GM18868 (cell line): ENCODE measurements around the gene GPR50.

Experiments used
- ATAC-seq: cut with Tn5 transposase; IDR thresholded peaks from one replicate; pipeline ENCODE4 v1.9.1; 2021; ENCODE audit warnings: mild to moderate bottlenecking, moderate library complexity; ENCODE audit not compliant: unreplicated experiment

GPR50 gene

DNA sequence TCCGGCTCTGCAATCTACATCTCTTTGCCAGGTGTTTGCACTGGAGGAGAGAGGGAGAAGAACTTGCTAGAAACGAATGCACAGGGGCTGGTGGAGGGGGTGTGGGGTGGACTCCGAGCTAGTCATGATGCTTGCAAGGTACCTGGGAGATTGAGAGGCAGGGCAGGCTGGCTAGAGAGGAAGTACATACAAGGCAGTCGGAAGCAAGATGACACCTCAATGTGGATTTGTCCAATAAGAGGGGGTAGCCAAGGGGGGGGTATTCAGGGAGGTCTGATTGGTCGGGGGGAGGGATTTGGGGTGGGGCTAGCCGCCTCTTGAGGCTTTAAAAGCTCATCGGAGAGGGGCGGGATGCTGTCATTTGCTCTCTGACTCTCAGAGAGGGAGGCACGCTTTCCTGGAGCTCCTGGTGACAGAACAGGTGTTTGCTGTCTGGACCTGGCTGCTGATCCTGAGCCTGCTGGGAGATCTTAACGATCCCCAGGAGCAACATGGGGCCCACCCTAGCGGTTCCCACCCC is at the start of gene GPR50:
Gene GPR50, plus strand, starts transcription at position 354 of the 520 bp plus-strand sequence. Its CDS starts 138 bp downstream, at position 492.
- no peak for ATAC-seq

DNA sequence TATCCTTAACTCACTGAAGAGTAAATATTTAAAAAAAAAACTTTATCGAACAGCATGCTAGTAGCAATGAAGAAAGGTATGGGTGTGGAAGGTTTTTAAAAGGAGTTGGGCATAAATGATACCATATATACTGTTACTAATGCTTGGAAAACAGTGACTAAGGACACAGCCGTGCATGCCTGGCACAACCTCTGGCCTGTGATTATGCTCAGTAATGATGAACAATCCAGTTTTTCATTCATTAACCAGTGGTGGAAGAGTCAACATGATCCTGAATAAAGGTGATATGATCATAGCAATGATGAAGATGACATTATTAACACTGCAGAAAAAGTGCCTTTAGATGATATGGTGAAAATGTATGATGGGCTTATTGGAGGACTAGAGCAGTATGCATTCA is 43.9 kb upstream of the GPR50 start:
- no peak for ATAC-seq

DNA sequence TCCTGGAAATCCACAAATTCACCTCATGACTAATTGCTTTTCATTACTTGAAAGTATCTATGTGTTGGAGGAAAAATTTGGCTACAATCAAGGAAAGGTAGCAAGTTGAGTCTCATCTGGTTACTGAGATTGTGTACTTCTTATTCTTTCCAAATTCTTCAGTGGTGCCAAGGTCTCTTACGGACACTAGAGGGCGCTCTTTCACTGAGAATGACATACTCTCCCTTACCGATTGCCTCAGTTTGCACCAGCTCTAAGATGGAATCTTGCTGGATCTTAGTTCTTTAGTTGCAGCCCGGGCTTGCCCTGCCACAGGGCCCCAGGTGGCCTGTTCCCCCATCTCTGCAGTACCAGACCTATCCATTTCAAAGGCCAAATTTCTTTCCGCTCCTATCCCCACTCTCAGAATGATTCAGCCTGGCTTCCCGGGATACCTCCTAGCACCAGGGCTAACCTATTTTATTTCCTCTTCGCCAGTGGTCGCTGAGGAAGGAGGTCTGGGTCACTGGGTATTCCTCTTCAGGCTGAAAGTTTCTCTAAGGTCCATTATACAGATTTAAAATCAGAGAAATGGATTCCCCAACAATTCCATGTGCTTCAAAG is 24.6 kb upstream of the GPR50 start:
- peak; percentile 76 for ATAC-seq

- no peak for ATAC-seq
Observed at GRCh38 chrX:151153086-151153485, 23.3 kb upstream of the GPR50 start.

DNA sequence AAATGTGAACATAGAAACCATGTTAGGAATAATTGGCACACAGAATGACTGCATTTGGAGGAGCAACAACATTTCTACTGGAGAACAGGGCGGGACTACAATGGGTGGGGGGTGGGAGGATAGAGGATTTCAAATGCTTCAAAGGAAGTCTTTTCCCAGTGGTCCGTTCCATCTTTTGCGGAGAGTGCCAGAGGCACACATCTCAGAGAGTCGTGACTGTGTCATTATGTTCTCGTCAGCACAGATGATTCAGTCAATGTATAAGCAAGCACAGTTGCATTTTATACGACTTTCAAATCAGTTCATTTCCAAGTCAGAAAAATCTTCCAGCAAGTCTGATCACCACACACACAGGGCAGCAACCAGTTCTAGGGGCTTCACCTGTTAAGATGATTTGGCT is 22.7 kb upstream of the GPR50 start:
- no peak for ATAC-seq

DNA sequence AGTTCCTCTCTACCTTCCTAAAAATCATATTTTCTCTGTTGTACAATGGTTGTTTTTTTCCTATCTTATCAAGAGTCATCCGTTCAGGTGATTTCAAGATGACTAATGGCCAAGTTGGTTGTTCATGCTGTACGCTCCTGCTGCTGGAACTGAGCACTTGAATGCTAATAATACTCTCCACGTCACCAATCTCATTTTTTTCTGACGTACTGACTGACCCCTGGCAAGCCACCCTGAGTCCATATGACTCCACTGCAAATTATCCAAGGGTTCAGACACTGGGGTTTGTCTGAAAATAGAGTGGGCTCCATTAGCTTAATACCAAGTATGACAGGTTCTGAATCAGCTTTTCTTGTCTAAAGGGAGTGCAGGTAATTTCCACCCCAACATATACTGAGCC is 21.1 kb upstream of the GPR50 start:
- ATAC-seq = no peak

DNA sequence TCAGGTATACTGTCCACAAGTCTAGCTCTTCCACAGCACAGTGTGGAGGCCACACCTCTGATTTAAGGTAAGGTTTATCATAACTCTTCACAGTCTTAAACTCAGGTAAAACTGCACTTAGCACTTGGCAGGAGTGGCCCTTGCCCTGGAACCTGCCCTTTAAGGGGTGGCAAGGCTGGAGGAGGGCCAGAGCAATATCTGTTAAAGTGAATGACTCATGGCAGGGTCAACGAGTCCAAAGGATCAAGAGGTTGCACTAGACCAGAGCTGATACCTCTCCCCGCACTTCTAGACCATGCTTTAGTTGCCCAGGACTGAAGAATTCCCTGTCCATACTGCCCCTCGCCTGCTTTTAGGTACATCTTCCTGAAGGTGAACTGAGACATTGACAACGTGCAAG is 14.7 kb upstream of the GPR50 start:
- ATAC-seq = no peak

DNA sequence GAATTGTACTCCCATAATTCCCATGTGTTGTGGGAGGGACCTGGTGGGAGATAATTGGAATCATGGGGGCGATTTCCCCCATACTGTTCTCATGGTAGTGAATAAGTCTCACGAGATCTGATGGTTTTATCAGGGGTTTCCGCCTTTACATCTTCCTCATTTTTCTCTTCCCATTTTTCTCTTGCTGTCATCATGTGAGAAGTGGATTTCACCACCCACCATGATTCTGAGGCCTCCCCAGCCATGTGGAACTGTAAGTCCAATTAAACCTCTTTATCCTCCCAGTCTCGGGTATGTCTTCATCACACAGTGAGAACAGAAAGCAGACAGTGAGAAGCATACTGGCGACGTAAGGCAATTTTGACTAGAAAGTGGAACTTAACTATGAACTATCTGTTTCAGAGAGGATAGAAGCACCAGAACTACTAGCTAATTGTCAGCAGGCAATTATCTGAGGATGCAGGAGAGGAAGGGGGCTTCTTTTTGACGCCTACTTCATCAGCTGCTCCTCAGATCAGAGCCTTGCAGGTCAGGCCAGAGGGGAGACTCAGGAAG is 8.5 kb upstream of the GPR50 start:
- ATAC-seq = no peak

GRCh38 chrX:151169783-151170182 is 6.6 kb upstream of the GPR50 start:
- no peak for ATAC-seq

GRCh38 chrX:151174581-151175282 is 1.7 kb upstream of the GPR50 start:
- ATAC-seq = no peak

DNA sequence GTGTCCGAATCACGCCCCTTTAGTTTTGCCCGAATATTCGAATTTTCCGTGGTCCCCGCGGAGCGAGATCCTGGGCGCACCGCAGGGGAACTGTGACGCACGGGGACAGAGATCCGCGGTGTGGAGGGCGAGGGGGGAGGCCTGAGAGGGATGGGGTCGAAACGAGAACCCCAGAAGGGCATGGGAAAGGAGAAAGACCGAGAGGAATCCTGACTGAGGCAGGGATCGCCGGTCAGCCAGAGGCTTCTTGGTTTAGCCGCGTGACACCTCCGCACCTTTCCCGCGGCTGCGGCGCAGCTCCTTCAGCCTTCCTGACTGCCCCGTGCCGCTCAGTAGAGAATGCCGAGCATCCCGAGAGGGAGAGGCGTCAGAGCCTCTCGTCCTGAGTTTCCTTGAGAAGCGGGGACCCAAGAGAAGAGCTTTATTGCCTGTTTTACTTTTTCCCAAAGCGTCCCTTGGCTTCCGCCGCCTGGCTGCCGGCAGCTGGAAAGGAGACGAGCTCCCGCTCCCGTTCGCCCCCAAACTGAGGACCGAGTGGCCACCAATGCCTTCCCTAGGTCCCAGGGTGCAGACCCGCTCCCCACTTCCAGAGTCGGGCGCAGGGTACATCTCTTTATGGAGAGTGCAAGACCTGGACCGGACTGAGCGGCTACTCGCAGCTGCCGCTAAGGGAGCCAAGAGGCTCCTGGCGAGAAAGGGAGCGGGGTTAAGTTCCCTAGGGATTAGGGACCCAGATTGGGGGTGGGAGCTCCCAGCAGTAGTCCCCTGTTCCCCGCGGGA is 911 bp upstream of the GPR50 start:
- ATAC-seq = no peak

GRCh38 chrX:151177141-151178027 is 1.0 kb downstream of the GPR50 start:
- ATAC-seq = no peak

- ATAC-seq = no peak
Observed at GRCh38 chrX:151178746-151179145, 2.4 kb downstream of the GPR50 start.

- ATAC-seq = no peak
Observed at GRCh38 chrX:151180400-151180799, 4.0 kb downstream of the GPR50 start.

GRCh38 chrX:151181088-151181487 is 4.7 kb downstream of the GPR50 start:
- no peak for ATAC-seq

GRCh38 chrX:151183233-151183753 is 6.9 kb downstream of the GPR50 start:
- no peak for ATAC-seq

DNA sequence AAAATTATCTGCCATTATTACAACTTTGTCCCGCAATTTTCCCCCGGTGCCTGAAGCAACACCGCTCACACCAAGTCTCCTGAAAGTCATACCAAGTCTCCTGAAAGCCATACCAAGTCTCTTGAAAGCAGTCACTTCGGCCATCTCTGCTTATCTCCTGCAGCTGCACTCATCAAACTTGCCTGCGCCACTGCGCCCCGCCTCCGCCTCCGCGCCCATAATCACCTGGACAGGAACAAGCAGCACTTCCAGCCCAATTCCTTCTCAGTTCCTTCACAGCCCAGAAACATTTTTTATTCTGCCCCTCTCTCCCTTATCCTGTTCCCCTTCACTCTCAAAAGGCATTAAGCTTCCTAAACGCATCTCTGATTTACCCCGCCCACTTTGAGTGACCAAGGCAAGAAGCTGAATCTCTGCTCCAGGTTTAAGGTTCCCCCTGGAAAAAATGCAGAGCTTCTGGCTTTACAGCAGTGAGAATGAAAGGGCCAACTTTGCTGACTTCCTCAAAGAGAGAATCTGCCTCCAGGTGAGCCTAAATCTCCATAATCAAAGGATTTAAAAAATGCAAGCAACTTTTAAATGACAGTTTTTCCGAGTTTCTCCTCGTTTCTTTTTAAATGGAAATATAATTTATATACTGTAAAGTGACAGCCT is 7.7 kb downstream of the GPR50 start:
- ATAC-seq = no peak

DNA sequence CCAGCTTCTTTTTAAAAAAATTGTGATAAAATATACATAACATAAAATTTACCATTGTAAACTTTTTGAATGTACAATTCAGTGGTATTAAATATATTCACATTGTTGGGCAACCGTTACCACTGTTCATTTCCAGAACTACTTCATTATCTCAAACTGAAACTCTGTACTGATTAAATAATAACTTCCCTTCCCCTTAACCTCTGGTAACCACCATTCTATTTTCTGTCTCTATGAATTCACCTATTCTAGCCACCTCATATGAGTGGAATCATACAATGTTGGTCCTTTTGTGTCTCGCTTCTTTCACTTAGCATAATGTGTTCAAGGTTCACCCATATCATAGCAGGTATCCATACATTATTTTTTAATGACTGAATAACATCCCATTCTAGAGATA is 8.3 kb downstream of the GPR50 start:
- no peak for ATAC-seq

- no peak for ATAC-seq
Observed at GRCh38 chrX:151206871-151207270, 30.5 kb downstream of the GPR50 start.

DNA sequence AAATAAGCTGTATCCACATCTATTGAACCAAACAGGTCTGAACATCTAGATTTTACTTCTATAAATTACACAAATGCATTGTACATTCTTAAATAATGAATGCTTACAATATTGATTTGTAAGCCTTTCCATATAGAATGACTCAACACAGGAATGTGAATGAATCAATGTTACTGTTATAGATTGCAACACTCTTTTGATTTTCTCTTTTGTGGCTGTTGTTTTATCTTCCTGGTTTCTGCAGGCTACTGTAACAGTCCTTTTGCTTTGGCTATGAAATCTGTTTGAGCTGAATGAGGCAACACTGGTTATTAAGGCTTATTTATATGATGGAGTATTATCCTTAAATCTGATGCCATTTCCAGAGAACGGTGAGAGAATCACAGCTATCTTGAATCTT is 49.5 kb downstream of the GPR50 start:
- ATAC-seq = no peak
